Ovary (tissue), 9 donors: ENCODE data around the gene LGR6. TPM values are rescaled to one million over a fixed set of nuclear protein-coding genes. Genes with fewer than 3 reads are reported as not detected.

Source experiments
- DNase-seq, 5 donors: peaks; one replicate each; pipeline ENCODE4 v3.0.0-alpha.2; 2019 to 2020
- H3K27ac ChIP-seq, 2 donors: fragments of 200-600 bp; one replicate each; pipeline versions ENCODE4 v1.5.1 to v1.8.0; 2019 to 2022
- H3K27me3 ChIP-seq: fragments of 200-600 bp; one replicate; pipeline ENCODE4 v1.8.0; 2022
- H3K36me3 ChIP-seq: fragments of 200-600 bp; sonication (generic); one replicate; pipeline ENCODE4 v1.5.1; 2019
- H3K4me1 ChIP-seq: one replicate; pipeline ENCODE4 v1.8.1; 2013; ENCODE audit warnings: mild to moderate bottlenecking, moderate library complexity; ENCODE audit not compliant: insufficient read depth
- H3K4me3 ChIP-seq: fragments of 200-600 bp; sonication (generic); one replicate; pipeline ENCODE4 v1.5.1; 2017
- H3K9me3 ChIP-seq, 2 donors: fragments of 200-600 bp in 1 of 2; sonication (generic) in 1 of 2; one replicate each; pipeline versions ENCODE4 v1.5.1 to v1.8.1; 2013 to 2019; ENCODE audit warnings: mild to moderate bottlenecking in 1 of 2, moderate library complexity in 1 of 2
- EP300 ChIP-seq: sonication (generic); formaldehyde crosslinking; IDR thresholded peaks from one replicate; pipeline ENCODE4 v1.6.1; 2017; ENCODE audit warnings: antibody characterized with exemption
- POLR2A ChIP-seq: fragments of 450-650 bp; IDR thresholded peaks from one replicate; pipeline ENCODE4 v1.6.1; 2017; ENCODE audit warnings: antibody characterized with exemption, mild to moderate bottlenecking, moderate library complexity
- WGBS, 3 donors: extraction: QIAGEN DNeasy Blood & Tissue Kit in 1 of 3; methylation state at CpG; one replicate each; pipeline versions ENCODE4 v1.1.5 to v1.1.7; 2013 to 2017; 5-methylcytosine and 5-hydroxymethylcytosine counted together
- intact Hi-C, 4 donors: fragments of 100-400 bp; cut with DNase I; formaldehyde crosslinking; loops; one replicate each; pipeline versions ENCODE4 v1.11.0 to v1.15.1; 2022 to 2023
- polyA plus RNA-seq, 2 donors: library from polyadenylated mRNA; stranded (reverse); fragments of 200-250 nt in 1 of 2; fragments of 350-450 nt in 1 of 2; fragmentation: Illumina TruSeq in 1 of 2; extraction: RNeasy Lipid Tissue Mini Kit (QIAGEN cat#74804) in 1 of 2; gene quantifications; one replicate each; pipeline ENCODE4 v1.2.3, GENCODE V29; 2013 to 2014
- total RNA-seq, 7 donors: library from RNA; depleted of rRNA in 2 of 7; stranded (reverse); fragments of >200 nt in 2 of 7; fragmentation: NEBNext Ultra II Directional in 3 of 7; extraction: Animal tissue kit (Norgen Biotek cat#: 25700) in 3 of 7; gene quantifications; one replicate each; pipeline versions ENCODE4 v1.1.0 to v1.2.4, GENCODE V29; 2016 to 2023
- TF ChIP-seq, protein P1 (sequence below), 3 donors: fragments of 450-650 bp in 2 of 3; fragments of 200-600 bp in 1 of 3; IDR thresholded peaks; one replicate each; pipeline versions ENCODE4 v1.5.1 to v1.8.0; 2016 to 2022; ENCODE audit warnings: antibody characterized with exemption in 3 of 3, mild to moderate bottlenecking in 1 of 3
- donor health status: DM: no; HTN: no; CAD: no; lungs with moderate emphysema.
- donor health status: DM: no; HTN: no; CAD: no.
- donor health status: Bipolar disorder and iron deficiency.
- donor health status: DM: yes; HTN: yes; CAD: no.
- donor health status: DM: no; HTN: no; CAD: no.
- donor health status: DM: yes; HTN: yes; CAD: no.

The LGR6 gene
- total and polyA plus RNA-seq, 9 donors, result 0.24 to 12.4 (median 1.4) TPM

DNA sequence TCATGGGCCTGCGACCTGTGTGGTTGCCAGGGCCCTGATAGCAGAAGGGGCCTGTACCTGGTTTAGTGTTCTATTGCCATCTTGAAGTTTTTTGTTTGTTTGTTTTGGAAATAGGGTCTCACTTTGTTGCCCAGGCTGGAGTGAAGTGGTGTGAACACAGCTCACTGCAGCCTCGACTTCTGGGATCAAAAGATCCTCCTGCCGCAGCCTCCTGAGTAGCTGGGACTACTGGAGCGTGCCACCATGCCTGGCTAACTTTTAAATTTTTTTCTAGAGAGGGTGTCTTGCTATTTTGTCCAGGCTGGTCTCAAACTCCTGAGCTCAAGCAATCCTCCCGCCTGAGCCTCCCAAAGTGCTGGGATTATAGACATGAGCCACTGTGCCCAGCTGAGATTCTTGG lies 75.2 kb downstream of the LGR6 start:
- DNase-seq, result peak in 1 of 5 donors; percentile 3
- Histone ChIP-seq H3K27me3 (no peaks in the 10 kb centered on the region), H3K4me3 (no peak overlapping the region), H3K9me3 (no peaks in the 10 kb centered on the region), H3K36me3 (no peaks in the 10 kb centered on the region), H3K4me1 (no peaks in the 10 kb centered on the region), H3K27ac (no peak overlapping the region)
- WGBS, 3 donors, result 95 to 96% (median 95%) methylated on average over 5 of the region's 5 CpGs
- TF ChIP-seq EP300 (no peak), POLR2A (no peak)
- TF ChIP-seq, protein P1, sequence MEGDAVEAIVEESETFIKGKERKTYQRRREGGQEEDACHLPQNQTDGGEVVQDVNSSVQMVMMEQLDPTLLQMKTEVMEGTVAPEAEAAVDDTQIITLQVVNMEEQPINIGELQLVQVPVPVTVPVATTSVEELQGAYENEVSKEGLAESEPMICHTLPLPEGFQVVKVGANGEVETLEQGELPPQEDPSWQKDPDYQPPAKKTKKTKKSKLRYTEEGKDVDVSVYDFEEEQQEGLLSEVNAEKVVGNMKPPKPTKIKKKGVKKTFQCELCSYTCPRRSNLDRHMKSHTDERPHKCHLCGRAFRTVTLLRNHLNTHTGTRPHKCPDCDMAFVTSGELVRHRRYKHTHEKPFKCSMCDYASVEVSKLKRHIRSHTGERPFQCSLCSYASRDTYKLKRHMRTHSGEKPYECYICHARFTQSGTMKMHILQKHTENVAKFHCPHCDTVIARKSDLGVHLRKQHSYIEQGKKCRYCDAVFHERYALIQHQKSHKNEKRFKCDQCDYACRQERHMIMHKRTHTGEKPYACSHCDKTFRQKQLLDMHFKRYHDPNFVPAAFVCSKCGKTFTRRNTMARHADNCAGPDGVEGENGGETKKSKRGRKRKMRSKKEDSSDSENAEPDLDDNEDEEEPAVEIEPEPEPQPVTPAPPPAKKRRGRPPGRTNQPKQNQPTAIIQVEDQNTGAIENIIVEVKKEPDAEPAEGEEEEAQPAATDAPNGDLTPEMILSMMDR (IDR thresholded peaks at IDR 0.05), result no peak
- intact Hi-C loops, result no loop called here

DNA sequence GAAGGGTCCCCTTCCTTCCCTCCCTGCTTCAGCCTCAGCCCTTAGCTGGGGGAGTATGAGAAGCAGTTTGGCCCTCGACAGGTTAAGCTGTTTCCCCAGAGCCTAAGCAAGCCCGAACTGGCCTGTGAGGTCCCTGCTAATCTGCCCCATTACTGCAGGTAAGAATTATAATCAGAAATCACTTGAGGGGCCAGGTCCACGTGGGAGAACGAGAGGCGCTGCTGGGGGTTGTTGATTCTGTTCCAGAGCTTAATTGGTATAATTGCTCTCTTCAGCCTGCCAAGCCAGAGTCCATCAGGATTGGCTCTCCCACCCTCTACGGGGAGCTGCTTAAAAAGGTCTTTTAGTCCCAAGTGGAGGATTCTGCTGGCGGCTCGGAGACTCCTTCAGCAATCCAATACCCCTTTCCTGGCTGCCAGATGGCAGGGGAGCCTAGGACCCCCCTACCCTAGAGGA lies 77.3 kb downstream of the LGR6 start:
- H3K27me3 ChIP-seq, result no peaks in the 10 kb centered on the region
- no peak overlapping the region for H3K4me3 ChIP-seq
- H3K36me3 ChIP-seq, result no peaks in the 10 kb centered on the region
- DNase-seq, result no peak
- intact Hi-C loops, result no loop called here
- no peaks in the 10 kb centered on the region for H3K4me1 ChIP-seq
- no peak overlapping the region for H3K27ac ChIP-seq
- TF ChIP-seq, protein P1 (IDR thresholded peaks at IDR 0.05), result no peak
- no peak for TF ChIP-seq POLR2A
- no peaks in the 10 kb centered on the region for H3K9me3 ChIP-seq
- 30 to 46% (median 36%) methylated on average over 8 of the region's 8 CpGs for WGBS, 3 donors

DNA sequence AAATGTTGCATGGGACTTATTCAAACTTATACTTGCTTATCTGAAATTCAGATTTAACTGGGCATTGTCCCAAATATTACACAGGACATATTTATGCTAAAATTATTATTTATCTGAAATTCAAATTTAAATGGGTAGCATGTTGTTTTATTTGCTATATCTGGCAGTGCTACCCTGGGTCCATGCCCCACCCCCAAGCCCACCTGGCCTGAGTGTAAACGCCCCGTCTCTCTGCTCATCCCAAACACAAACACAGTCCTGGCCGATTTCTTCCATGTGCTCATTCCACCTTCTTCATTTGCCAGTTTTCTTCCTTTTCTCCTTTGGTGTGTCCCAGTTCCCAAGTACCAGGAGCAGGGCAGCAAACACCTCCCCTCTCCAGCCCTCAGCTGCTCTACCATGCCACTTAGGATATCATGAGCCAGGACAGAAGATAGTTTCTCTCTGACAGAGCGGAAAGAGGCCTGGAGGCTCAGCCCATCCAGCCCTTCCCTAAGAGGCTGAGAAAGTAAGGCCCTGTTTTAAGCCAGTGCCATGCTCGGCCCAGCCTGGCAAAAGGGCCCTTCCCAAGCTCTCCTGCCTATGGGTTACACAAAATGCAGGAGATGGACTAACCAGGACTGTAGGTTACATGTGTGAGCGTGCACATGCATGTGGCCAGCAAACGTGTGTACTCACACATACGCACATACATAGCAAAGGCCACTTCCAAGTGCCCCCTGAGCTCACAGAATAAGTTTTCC lies 78.7 kb downstream of the LGR6 start:
- no peak overlapping the region for H3K27ac ChIP-seq
- intact Hi-C loops, result no loop called here
- no peak overlapping the region for H3K4me3 ChIP-seq
- 72 to 81% (median 81%) methylated on average over 8 of the region's 8 CpGs for WGBS, 3 donors
- no peak for DNase-seq
- no peaks in the 10 kb centered on the region for H3K4me1 ChIP-seq
- H3K36me3 ChIP-seq, result no peaks in the 10 kb centered on the region
- H3K9me3 ChIP-seq, result no peaks in the 10 kb centered on the region
- TF ChIP-seq POLR2A, result no peak
- TF ChIP-seq, protein P1 (IDR thresholded peaks at IDR 0.05), result no peak
- TF ChIP-seq EP300, result no peak
- H3K27me3 ChIP-seq, result no peaks in the 10 kb centered on the region

DNA sequence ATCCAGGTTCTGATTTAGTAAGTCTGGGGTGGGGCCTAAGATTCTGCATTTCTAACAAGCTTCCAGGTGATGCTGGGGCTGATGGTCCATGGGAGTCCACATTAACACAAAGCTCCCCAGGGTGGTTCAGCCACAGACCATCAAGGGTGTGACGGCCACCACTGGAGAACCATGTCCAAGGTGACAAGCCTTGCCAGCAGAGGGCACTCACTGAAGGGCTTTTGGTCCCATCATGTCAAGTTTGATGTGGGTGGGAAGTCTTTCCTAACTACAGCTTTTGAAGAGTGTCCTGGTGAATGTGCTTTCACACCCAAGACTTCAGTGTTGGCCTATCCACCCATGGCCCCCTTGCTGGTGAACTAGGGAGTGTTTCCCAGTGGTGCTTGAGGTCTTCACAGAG lies 81.0 kb downstream of the LGR6 start:
- H3K27me3 ChIP-seq, result no peaks in the 10 kb centered on the region
- no peaks in the 10 kb centered on the region for H3K4me1 ChIP-seq
- no peaks in the 10 kb centered on the region for H3K9me3 ChIP-seq
- no peak overlapping the region for H3K4me3 ChIP-seq
- DNase-seq, result no peak
- WGBS, 3 donors, result 82 to 93% (median 85%) methylated on average over 1 of the region's 1 CpG
- TF ChIP-seq EP300, result no peak
- TF ChIP-seq, protein P1 (IDR thresholded peaks at IDR 0.05), result no peak
- no peak for TF ChIP-seq POLR2A
- intact Hi-C loops, result no loop called here
- no peak overlapping the region for H3K27ac ChIP-seq
- no peaks in the 10 kb centered on the region for H3K36me3 ChIP-seq
